ENCODE results near the gene EIF2AK3. TPM values are rescaled to one million over a fixed set of nuclear protein-coding genes. Genes with fewer than 3 reads are reported as not detected.
A peak's percentile ranks its signal among the peaks of the same experiment; 100 is the strongest.

The EIF2AK3 gene
- total RNA-seq, 2 donors from 2014 or later: 21.4 to 39.1 TPM

- H3K4me1 ChIP-seq (replicated peaks): peaks cover 1% of the 10 kb centered on the region
Observed at GRCh38 chr2:88602022-88602421, 25.2 kb downstream of the EIF2AK3 start.

GRCh38 chr2:88601286-88601685 is 26.0 kb downstream of the EIF2AK3 start:
- TF ChIP-seq POLR2AphosphoS5 (IDR thresholded peaks at IDR 0.05) (no peak), CTCF (IDR thresholded peaks at IDR 0.05) (no peak), POLR2A (IDR thresholded peaks at IDR 0.05) (no peak)
- no peak overlapping the region for H3K4me3 ChIP-seq
- peak overlapping the region in 1 of 2 donors; percentile 61 for H3K27ac ChIP-seq
- H3K27me3 ChIP-seq (replicated peaks; ENCODE audit: insufficient read depth): no peaks in the 10 kb centered on the region
- no peaks in the 10 kb centered on the region for H3K36me3 ChIP-seq
- no peak for DNase-seq (ENCODE audit: low spot score)
- H3K4me1 ChIP-seq (replicated peaks): peaks cover 3% of the 10 kb centered on the region
- no peaks in the 10 kb centered on the region for H3K9me3 ChIP-seq
- WGBS: 79% methylated on average over 2 of the region's 2 CpGs
- intact Hi-C loops (cut with DNase I): no loop called here

More at GRCh38 chr2:88602022-88602421, 25.2 kb downstream of the EIF2AK3 start:
- DNase-seq (ENCODE audit: low spot score): no peak
- Histone ChIP-seq H3K4me3 (no peak overlapping the region), H3K36me3 (no peaks in the 10 kb centered on the region), H3K9me3 (no peaks in the 10 kb centered on the region), H3K27me3 (replicated peaks; ENCODE audit: insufficient read depth) (no peaks in the 10 kb centered on the region), H3K27ac (peak overlapping the region in 1 of 2 donors; percentile 61)
- WGBS: 72% methylated on average over 4 of the region's 4 CpGs
- TF ChIP-seq POLR2A (IDR thresholded peaks at IDR 0.05) (no peak), POLR2AphosphoS5 (IDR thresholded peaks at IDR 0.05) (peak; percentile 48), CTCF (IDR thresholded peaks at IDR 0.05) (no peak)
- intact Hi-C loops (cut with DNase I): no loop called here

GRCh38 chr2:88600038-88600465 is 27.2 kb downstream of the EIF2AK3 start:
- WGBS: 44% methylated on average over 4 of the region's 4 CpGs
- TF ChIP-seq POLR2AphosphoS5 (IDR thresholded peaks at IDR 0.05) (peak; percentile 21), CTCF (IDR thresholded peaks at IDR 0.05) (no peak)

GRCh38 chr2:88599527-88599926 is 27.7 kb downstream of the EIF2AK3 start:
- Histone ChIP-seq H3K27ac (no peak overlapping the region), H3K9me3 (no peaks in the 10 kb centered on the region), H3K27me3 (replicated peaks; ENCODE audit: insufficient read depth) (no peaks in the 10 kb centered on the region), H3K4me1 (replicated peaks) (peaks cover 3% of the 10 kb centered on the region), H3K36me3 (no peaks in the 10 kb centered on the region), H3K4me3 (no peak overlapping the region)
- intact Hi-C loops (cut with DNase I): no loop called here
- 69% methylated on average over 2 of the region's 2 CpGs for WGBS
- no peak for DNase-seq (ENCODE audit: low spot score)
- TF ChIP-seq CTCF (IDR thresholded peaks at IDR 0.05): no peak
- TF ChIP-seq POLR2A (IDR thresholded peaks at IDR 0.05): no peak
- TF ChIP-seq POLR2AphosphoS5 (IDR thresholded peaks at IDR 0.05): no peak

More at GRCh38 chr2:88600038-88600465, 27.2 kb downstream of the EIF2AK3 start:
- H3K27me3 ChIP-seq (replicated peaks; ENCODE audit: insufficient read depth): no peaks in the 10 kb centered on the region
- no peaks in the 10 kb centered on the region for H3K36me3 ChIP-seq
- H3K27ac ChIP-seq: peak overlapping the region in 1 of 2 donors; percentile 11
- no peak for DNase-seq (ENCODE audit: low spot score)
- no peaks in the 10 kb centered on the region for H3K9me3 ChIP-seq
- peaks cover 3% of the 10 kb centered on the region for H3K4me1 ChIP-seq (replicated peaks)
- intact Hi-C loops (cut with DNase I): no loop called here
- no peak overlapping the region for H3K4me3 ChIP-seq

GRCh38 chr2:88597168-88597567 is 30.1 kb downstream of the EIF2AK3 start:
- Histone ChIP-seq H3K4me1 (replicated peaks) (peaks cover 3% of the 10 kb centered on the region), H3K9me3 (no peaks in the 10 kb centered on the region), H3K27ac (no peak overlapping the region), H3K4me3 (no peak overlapping the region), H3K27me3 (replicated peaks; ENCODE audit: insufficient read depth) (no peaks in the 10 kb centered on the region), H3K36me3 (no peaks in the 10 kb centered on the region)
- intact Hi-C loops (cut with DNase I): no loop called here
- DNase-seq (ENCODE audit: low spot score): no peak
- TF ChIP-seq CTCF (IDR thresholded peaks at IDR 0.05): no peak
- no peak for TF ChIP-seq POLR2AphosphoS5 (IDR thresholded peaks at IDR 0.05)
- TF ChIP-seq POLR2A (IDR thresholded peaks at IDR 0.05): no peak
